Pancreas (tissue), 10 donors: Measurements from ENCODE around the gene ARF4. TPM values are rescaled to one million over a fixed set of nuclear protein-coding genes. Genes with fewer than 3 reads are reported as not detected.

ENCODE experiments used
- ATAC-seq, 4 donors: fragments of 200-7000 bp; cut with Tn5 transposase; one replicate each; pipeline versions ENCODE4 v1.8.0 to v1.9.1; 2020; ENCODE audit warnings: mild to moderate bottlenecking in 4 of 4, moderate library complexity in 4 of 4
- DNase-seq, 6 donors: peaks; one replicate each; pipeline ENCODE4 v3.0.0-alpha.2; 2020
- FAIRE-seq: peaks from 2 replicates; lab custom pipeline; 2012; peaks lifted over from hg19 to GRCh38; lab: Jason Lieb, UNC
- H3K27ac ChIP-seq, 4 donors: fragments of 200-600 bp; sonication (generic); 1 replicate in 3 of 4; 2 replicates in 1 of 4; pipeline versions ENCODE4 v1.5.0 to v1.8.0; 2020
- H3K27me3 ChIP-seq, 4 donors: fragments of 200-600 bp; one replicate each; pipeline ENCODE4 v1.8.0; 2021
- H3K36me3 ChIP-seq, 3 donors: fragments of 200-600 bp; sonication (generic) in 1 of 3; one replicate each; pipeline versions ENCODE4 v1.5.0 to v1.8.0; 2020 to 2021
- H3K4me1 ChIP-seq, 3 donors: fragments of 200-600 bp; one replicate each; pipeline ENCODE4 v1.8.0; 2021
- H3K4me3 ChIP-seq, 4 donors: fragments of 200-600 bp; sonication (generic) in 2 of 4; one replicate each; pipeline versions ENCODE4 v1.5.0 to v1.8.0; 2020 to 2021
- H3K9me3 ChIP-seq, 4 donors: fragments of 200-600 bp; one replicate each; pipeline ENCODE4 v1.8.0; 2021
- CTCF ChIP-seq, 4 donors: fragments of 200-600 bp; sonication (generic) in 3 of 4; IDR thresholded peaks; one replicate each; pipeline versions ENCODE4 v1.5.0 to v1.8.0; 2021; ENCODE audit warnings: antibody characterized with exemption in 4 of 4
- intact Hi-C, 3 donors: fragments of 100-400 bp; cut with DNase I; formaldehyde crosslinking; loops; one replicate each; pipeline versions ENCODE4 v1.11.1 to v1.14.2; 2022
- polyA plus RNA-seq, 2 donors: library from polyadenylated mRNA; stranded (reverse); fragments of 200-250 nt; gene quantifications; one replicate each; pipeline ENCODE4 v1.2.3, GENCODE V29; 2013
- total RNA-seq, 6 donors: library from RNA; stranded (reverse); fragmentation: NEBNext Ultra II Directional in 4 of 6; extraction: Animal tissue kit (Norgen Biotek cat#: 25700) in 4 of 6; gene quantifications; one replicate each; pipeline versions ENCODE4 v1.2.1 to v1.2.4, GENCODE V29; 2021 to 2023
- donor health status: healthy with polysubstance abuse.
- donor health status: DM: no; HTN: no; CAD: no; lungs with moderate emphysema.
- donor health status: DM: no; HTN: no; CAD: no.
- donor health status: control.
- donor health status: control.
- donor health status: Bipolar disorder and iron deficiency.
- donor health status: DM: yes; HTN: yes; CAD: no.
- donor health status: DM: no; HTN: no; CAD: no.
- donor health status: DM: no; HTN: no; CAD: no.
- donor health status: DM: yes; HTN: yes; CAD: no.

Gene ARF4
- total and polyA plus RNA-seq, 8 donors, result 46.1 to 99.9 (median 67.5) TPM

GRCh38 chr3:57530071-57530608 is 67.0 kb downstream of the ARF4 start:
- Histone ChIP-seq H3K36me3 (no peaks in the 10 kb centered on the region), H3K9me3 (no peaks in the 10 kb centered on the region), H3K27me3 (no peaks in the 10 kb centered on the region), H3K4me1 (no peaks in the 10 kb centered on the region), H3K4me3 (no peak overlapping the region), H3K27ac (no peak overlapping the region)
- peak in 2 of 4 donors; percentile 55 to 65 for ATAC-seq
- FAIRE-seq, result no peak
- intact Hi-C loops, result no loop called here
- no peak for TF ChIP-seq CTCF (IDR thresholded peaks at IDR 0.05)
- DNase-seq, result no peak

Other genes starting within 250 kb of the ARF4 start
- 1 to 10 TPM in 1 of 6 donors, under 1 TPM in 5; 0.38 to 1.2 (median 0.80) TPM for gene DNAH12, start 53.0 kb downstream of the ARF4 start, total RNA-seq
- gene DNAH12, start 53.0 kb downstream of the ARF4 start, polyA plus RNA-seq, result 1 to 10 TPM; 1.7 to 6.1 TPM
- 10 to 100 TPM in 1 of 6 donors, 1 to 10 TPM in 5; 5.5 to 10.3 (median 8.2) TPM for gene PDE12, start 41.1 kb downstream of the ARF4 start, total RNA-seq
- 1 to 10 TPM; 1.9 to 3.9 TPM for gene PDE12, start 41.1 kb downstream of the ARF4 start, polyA plus RNA-seq
- gene DENND6A, start 95.7 kb upstream of the ARF4 start, total RNA-seq, result 10 to 100 TPM in 1 of 6 donors, 1 to 10 TPM in 5; 7.2 to 12.0 (median 9.1) TPM
- 1 to 10 TPM; 3.3 to 6.1 TPM for gene DENND6A, start 95.7 kb upstream of the ARF4 start, polyA plus RNA-seq
- gene SLMAP, start 159.0 kb upstream of the ARF4 start, total RNA-seq, result 10 to 100 TPM; 20.6 to 39.6 (median 23.8) TPM
- 10 to 100 TPM in 1 of 2 donors, 1 to 10 TPM in 1; 9.0 to 11.7 TPM for gene SLMAP, start 159.0 kb upstream of the ARF4 start, polyA plus RNA-seq